ENCODE results near the gene PTEN. TPM values are rescaled to one million over a fixed set of nuclear protein-coding genes. Genes with fewer than 3 reads are reported as not detected.

Gene PTEN
- total RNA-seq, 4 donors from 2014 or later = 69.1 to 141 (median 91.8) TPM

DNA sequence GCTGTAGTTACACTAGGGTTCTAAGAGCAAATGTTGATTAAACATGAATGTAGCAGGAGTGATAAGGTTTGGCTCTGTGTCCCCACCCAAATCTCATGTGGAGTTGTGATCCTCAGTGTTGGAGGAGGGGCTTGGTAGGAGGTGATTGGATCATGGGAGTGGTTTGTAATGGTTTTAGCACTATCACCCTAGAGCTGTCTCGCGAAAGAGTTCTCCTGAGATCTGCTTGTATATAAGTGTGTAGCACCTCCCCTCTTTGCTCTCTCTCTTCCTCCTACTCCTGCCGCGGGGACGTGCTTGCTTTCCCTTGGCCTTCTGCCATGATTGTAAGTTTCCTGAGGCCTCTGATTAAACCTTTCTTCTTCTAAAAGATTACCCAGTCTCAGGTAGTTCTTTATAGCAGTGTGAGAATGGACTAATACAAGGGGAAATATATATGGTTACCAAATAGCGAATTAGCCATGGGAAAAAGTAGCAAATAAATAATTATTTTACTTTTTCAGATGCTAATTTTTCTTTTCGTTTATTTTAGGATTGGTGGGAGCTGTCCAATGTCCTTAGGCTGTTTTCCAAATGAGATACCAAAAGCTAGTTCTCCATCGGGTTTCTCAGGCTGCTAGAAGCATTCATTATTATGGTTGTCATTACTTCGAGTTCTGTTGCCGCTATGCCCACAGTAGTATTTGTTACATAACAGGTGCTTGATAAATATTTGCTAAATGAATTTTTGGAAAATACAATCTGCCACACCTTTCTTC lies 58.7 kb downstream of the PTEN start:
- Histone ChIP-seq H3K27me3 (no peaks in the 10 kb centered on the region), H3K36me3 (peaks cover 4% of the 10 kb centered on the region), H3K4me3 (no peak overlapping the region), H3K27ac (no peak overlapping the region), H3K4me1 (peaks cover 23% of the 10 kb centered on the region), H3K9me3 (no peaks in the 10 kb centered on the region)
- WGBS = 62% methylated on average over 10 of the region's 10 CpGs
- TF ChIP-seq EP300 (IDR thresholded peaks at IDR 0.05) = no peak
- TF ChIP-seq POLR2AphosphoS5 (IDR thresholded peaks at IDR 0.05) = no peak
- no peak for TF ChIP-seq POLR2A (IDR thresholded peaks at IDR 0.05)
- TF ChIP-seq, protein P1, sequence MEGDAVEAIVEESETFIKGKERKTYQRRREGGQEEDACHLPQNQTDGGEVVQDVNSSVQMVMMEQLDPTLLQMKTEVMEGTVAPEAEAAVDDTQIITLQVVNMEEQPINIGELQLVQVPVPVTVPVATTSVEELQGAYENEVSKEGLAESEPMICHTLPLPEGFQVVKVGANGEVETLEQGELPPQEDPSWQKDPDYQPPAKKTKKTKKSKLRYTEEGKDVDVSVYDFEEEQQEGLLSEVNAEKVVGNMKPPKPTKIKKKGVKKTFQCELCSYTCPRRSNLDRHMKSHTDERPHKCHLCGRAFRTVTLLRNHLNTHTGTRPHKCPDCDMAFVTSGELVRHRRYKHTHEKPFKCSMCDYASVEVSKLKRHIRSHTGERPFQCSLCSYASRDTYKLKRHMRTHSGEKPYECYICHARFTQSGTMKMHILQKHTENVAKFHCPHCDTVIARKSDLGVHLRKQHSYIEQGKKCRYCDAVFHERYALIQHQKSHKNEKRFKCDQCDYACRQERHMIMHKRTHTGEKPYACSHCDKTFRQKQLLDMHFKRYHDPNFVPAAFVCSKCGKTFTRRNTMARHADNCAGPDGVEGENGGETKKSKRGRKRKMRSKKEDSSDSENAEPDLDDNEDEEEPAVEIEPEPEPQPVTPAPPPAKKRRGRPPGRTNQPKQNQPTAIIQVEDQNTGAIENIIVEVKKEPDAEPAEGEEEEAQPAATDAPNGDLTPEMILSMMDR (IDR thresholded peaks at IDR 0.05) = no peak
- no peak for DNase-seq (ENCODE audit: low spot score in 2 of 2)

DNA sequence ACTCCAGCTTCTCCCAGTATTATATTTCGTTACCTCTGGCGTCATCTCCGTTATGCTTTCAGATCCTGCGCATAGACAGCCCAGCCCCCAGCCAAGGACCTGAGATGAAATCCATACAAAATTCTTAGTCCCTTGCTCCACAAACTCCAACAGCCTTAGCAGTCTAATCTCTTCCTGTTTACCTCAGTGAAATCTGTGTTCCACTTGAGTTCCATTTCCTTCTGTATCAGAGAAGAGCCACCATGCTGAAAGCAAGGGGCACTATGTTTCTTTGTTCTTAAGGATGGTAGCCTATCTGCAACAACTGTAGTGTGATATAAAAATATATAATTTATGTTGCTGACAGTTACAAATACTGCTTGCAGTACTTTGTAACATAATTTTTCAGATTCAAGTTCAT lies 59.8 kb downstream of the PTEN start:
- H3K27me3 ChIP-seq = no peaks in the 10 kb centered on the region
- H3K4me3 ChIP-seq = no peak overlapping the region
- no peak overlapping the region for H3K27ac ChIP-seq
- H3K9me3 ChIP-seq = no peaks in the 10 kb centered on the region
- TF ChIP-seq POLR2AphosphoS5 (IDR thresholded peaks at IDR 0.05) (no peak), POLR2A (IDR thresholded peaks at IDR 0.05) (no peak), EP300 (IDR thresholded peaks at IDR 0.05) (no peak)
- TF ChIP-seq, protein P1 (IDR thresholded peaks at IDR 0.05) = no peak
- no peak for DNase-seq (ENCODE audit: low spot score in 2 of 2)
- WGBS = 96% methylated on average over 4 of the region's 4 CpGs
- peaks cover 4% of the 10 kb centered on the region for H3K36me3 ChIP-seq
- peaks cover 18% of the 10 kb centered on the region for H3K4me1 ChIP-seq

DNA sequence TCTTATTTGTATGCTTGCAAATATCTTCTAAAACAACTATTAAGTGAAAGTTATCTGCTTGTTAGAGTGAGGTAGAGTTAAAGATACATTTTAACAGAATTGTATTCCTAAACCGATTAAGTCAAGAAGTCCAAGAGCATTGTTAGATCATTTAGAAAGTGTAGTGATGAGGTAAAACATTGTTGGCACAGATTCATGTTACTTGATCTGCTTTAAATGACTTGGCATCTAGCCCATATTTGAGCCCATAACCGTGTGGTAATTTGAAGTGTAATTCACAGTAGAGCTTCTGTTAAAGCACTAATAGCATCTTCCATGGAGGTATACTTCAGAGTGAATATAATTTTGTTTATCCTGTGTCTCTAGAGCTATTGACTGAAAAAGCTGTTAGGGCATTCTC lies 62.1 kb downstream of the PTEN start:
- peaks cover 4% of the 10 kb centered on the region for H3K36me3 ChIP-seq
- H3K27me3 ChIP-seq = no peaks in the 10 kb centered on the region
- 43% methylated on average over 2 of the region's 2 CpGs for WGBS
- peaks cover 10% of the 10 kb centered on the region for H3K4me1 ChIP-seq
- H3K9me3 ChIP-seq = no peaks in the 10 kb centered on the region
- no peak for DNase-seq (ENCODE audit: low spot score in 2 of 2)
- H3K4me3 ChIP-seq = no peak overlapping the region
- TF ChIP-seq POLR2AphosphoS5 (IDR thresholded peaks at IDR 0.05) = no peak
- TF ChIP-seq, protein P1 (IDR thresholded peaks at IDR 0.05) = no peak
- no peak for TF ChIP-seq POLR2A (IDR thresholded peaks at IDR 0.05)
- no peak for TF ChIP-seq EP300 (IDR thresholded peaks at IDR 0.05)
- H3K27ac ChIP-seq = no peak overlapping the region

DNA sequence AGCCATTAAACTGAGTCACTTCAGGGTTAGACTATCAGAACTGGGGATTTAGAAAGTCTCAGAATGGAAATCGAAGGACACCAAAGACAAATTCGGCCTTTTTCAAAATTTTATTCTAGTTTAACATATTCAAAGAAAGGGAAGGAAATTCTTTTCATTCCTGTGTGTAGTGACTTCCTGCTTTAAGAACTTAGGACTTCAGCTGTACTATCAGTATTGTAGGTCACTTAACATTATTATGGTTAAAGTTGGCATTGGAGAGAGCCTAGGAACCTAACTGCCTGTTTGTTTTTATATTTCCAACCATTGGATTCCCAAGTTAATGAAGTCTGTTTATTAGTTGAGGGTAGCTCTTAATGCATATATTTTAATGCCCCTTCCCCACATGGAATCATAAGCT lies 63.7 kb downstream of the PTEN start:
- no peak for DNase-seq (ENCODE audit: low spot score in 2 of 2)
- Histone ChIP-seq H3K27me3 (no peaks in the 10 kb centered on the region), H3K27ac (no peak overlapping the region), H3K9me3 (no peaks in the 10 kb centered on the region), H3K4me1 (peaks cover 24% of the 10 kb centered on the region), H3K4me3 (no peak overlapping the region), H3K36me3 (peaks cover 4% of the 10 kb centered on the region)
- 79% methylated on average over 2 of the region's 2 CpGs for WGBS
- TF ChIP-seq EP300 (IDR thresholded peaks at IDR 0.05) (no peak), POLR2A (IDR thresholded peaks at IDR 0.05) (no peak), POLR2AphosphoS5 (IDR thresholded peaks at IDR 0.05) (no peak)
- TF ChIP-seq, protein P1 (IDR thresholded peaks at IDR 0.05) = no peak

DNA sequence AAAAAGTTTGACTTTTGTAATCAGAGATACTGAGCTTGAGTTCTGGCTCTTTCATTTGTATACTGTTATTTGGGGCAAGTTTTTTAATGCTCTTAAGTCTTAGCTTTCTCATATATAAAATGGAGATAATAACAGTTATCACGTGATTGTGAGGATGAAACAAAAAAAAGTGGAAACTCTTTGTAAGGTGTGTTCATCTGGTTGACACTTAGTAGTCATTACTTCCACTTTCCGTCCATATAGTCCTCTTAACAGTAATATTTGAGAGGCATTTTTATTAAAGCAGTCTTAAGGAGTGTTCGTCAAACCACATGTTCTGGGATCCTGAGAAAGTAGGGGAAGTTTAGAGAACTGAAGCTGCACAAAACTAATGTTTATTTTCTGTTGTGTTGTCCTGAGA lies 65.6 kb downstream of the PTEN start:
- Histone ChIP-seq H3K36me3 (peaks cover under 1% of the 10 kb centered on the region), H3K27me3 (no peaks in the 10 kb centered on the region), H3K4me3 (no peak overlapping the region), H3K4me1 (peaks cover 21% of the 10 kb centered on the region), H3K27ac (no peak overlapping the region), H3K9me3 (no peaks in the 10 kb centered on the region)
- TF ChIP-seq, protein P1 (IDR thresholded peaks at IDR 0.05) = no peak
- TF ChIP-seq EP300 (IDR thresholded peaks at IDR 0.05) = no peak
- no peak for TF ChIP-seq POLR2A (IDR thresholded peaks at IDR 0.05)
- TF ChIP-seq POLR2AphosphoS5 (IDR thresholded peaks at IDR 0.05) = no peak
- DNase-seq (ENCODE audit: low spot score in 2 of 2) = no peak
- WGBS = 69% methylated on average over 3 of the region's 3 CpGs
